Left forelimb (tissue), 1 donor: ENCODE results near the gene POP4.
A peak's percentile ranks its signal among the peaks of the same experiment; 100 is the strongest.
"Not testable (repeated sequence)": the region's sequence is repeated elsewhere in the genome, so short reads cannot be mapped to it uniquely, and the experiment has no call there.

ENCODE experiments used
- DNase-seq: peaks from one replicate; pipeline ENCODE4 v3.0.0-alpha.2; 2018; ENCODE audit warnings: low spot score

The POP4 gene

GRCh38 chr19:29605653-29606419, at the start of gene POP4:
Gene POP4 (plus strand): TSS chr19:29606283. CDS start chr19:29606319, 36 bp downstream.
- peak; percentile 97 for DNase-seq

GRCh38 chr19:29559110-29559509, 47.0 kb upstream of the POP4 start:
- not testable (repeated sequence) for DNase-seq

GRCh38 chr19:29559743-29560142, 46.3 kb upstream of the POP4 start:
- no peak for DNase-seq

- DNase-seq: no peak
Measured at GRCh38 chr19:29560313-29561075, 45.6 kb upstream of the POP4 start.

- no peak for DNase-seq
Measured at GRCh38 chr19:29561601-29562000, 44.5 kb upstream of the POP4 start.

- DNase-seq: no peak
Measured at GRCh38 chr19:29562299-29563297, 43.5 kb upstream of the POP4 start.

GRCh38 chr19:29563486-29564101, 42.5 kb upstream of the POP4 start:
- no peak for DNase-seq

- no peak for DNase-seq
Measured at GRCh38 chr19:29564574-29565005, 41.5 kb upstream of the POP4 start.

GRCh38 chr19:29565171-29565570, 40.9 kb upstream of the POP4 start:
- no peak for DNase-seq

- no peak for DNase-seq
Measured at GRCh38 chr19:29566496-29567054, 39.5 kb upstream of the POP4 start.

GRCh38 chr19:29567366-29567915, 38.6 kb upstream of the POP4 start:
- DNase-seq: no peak

- DNase-seq: no peak
Measured at GRCh38 chr19:29568036-29569025, 37.8 kb upstream of the POP4 start.

GRCh38 chr19:29569038-29569911, 36.8 kb upstream of the POP4 start:
- DNase-seq: no peak

GRCh38 chr19:29571181-29571580, 34.9 kb upstream of the POP4 start:
- DNase-seq: no peak

- no peak for DNase-seq
Measured at GRCh38 chr19:29573486-29573885, 32.6 kb upstream of the POP4 start.

- no peak for DNase-seq
Measured at GRCh38 chr19:29574510-29574909, 31.6 kb upstream of the POP4 start.

- no peak for DNase-seq
Measured at GRCh38 chr19:29576046-29576606, 30.0 kb upstream of the POP4 start.
